Esophagus squamous epithelium (tissue), 5 donors: ENCODE results near the gene UBE2A. TPM values are rescaled to one million over a fixed set of nuclear protein-coding genes. Genes with fewer than 3 reads are reported as not detected.

ENCODE experiments used
- DNase-seq: peaks from one replicate; lab custom pipeline; 2025; lab: John Stamatoyannopoulos, UW
- H3K27ac ChIP-seq, 4 donors: fragments of 200-600 bp; sonication (generic); one replicate each; pipeline ENCODE4 v1.5.1; 2016 to 2019; ENCODE audit warnings: mild to moderate bottlenecking in 1 of 4
- H3K27me3 ChIP-seq, 4 donors: fragments of 200-600 bp; sonication (generic); 1 replicate in 3 of 4; 2 replicates in 1 of 4; pipeline versions ENCODE4 v1.5.1 to v1.6.0; 2017 to 2021; ENCODE audit warnings: antibody characterized with exemption in 1 of 4
- H3K36me3 ChIP-seq, 3 donors: fragments of 200-600 bp; sonication (generic); one replicate each; pipeline ENCODE4 v1.5.1; 2016 to 2019
- H3K4me1 ChIP-seq, 3 donors: fragments of 200-600 bp; sonication (generic); one replicate each; pipeline ENCODE4 v1.5.1; 2017 to 2019
- H3K4me3 ChIP-seq, 4 donors: fragments of 200-600 bp; sonication (generic); 1 replicate in 3 of 4; 2 replicates in 1 of 4; pipeline ENCODE4 v1.5.1; 2016 to 2019; ENCODE audit warnings: mild to moderate bottlenecking in 2 of 4, moderate library complexity in 1 of 4
- H3K9me3 ChIP-seq, 3 donors: fragments of 200-600 bp; sonication (generic); one replicate each; pipeline ENCODE4 v1.5.1; 2016 to 2019
- CTCF ChIP-seq, 6 experiments: fragments of 450-650 bp in 4 of 6; fragments of 200-600 bp in 2 of 6; sonication (generic) in 2 of 6; IDR thresholded peaks; one replicate each; pipeline ENCODE4 v1.5.1; 2016 to 2019; ENCODE audit warnings: antibody characterized with exemption in 6 of 6, mild to moderate bottlenecking in 4 of 6, moderate library complexity in 4 of 6
- POLR2A ChIP-seq, 4 donors: fragments of 450-650 bp; IDR thresholded peaks; one replicate each; pipeline ENCODE4 v1.6.1; 2017; ENCODE audit warnings: antibody characterized with exemption in 4 of 4, mild to moderate bottlenecking in 4 of 4, moderate library complexity in 3 of 4
- WGBS, 2 donors: methylation state at CpG; one replicate each; pipeline ENCODE4 v1.1.5; 2018; 5-methylcytosine and 5-hydroxymethylcytosine counted together
- intact Hi-C: fragments of 100-400 bp; cut with DNase I; formaldehyde crosslinking; loops from one replicate; pipeline ENCODE4 v1.15.0; 2022
- total RNA-seq, 4 donors: library from RNA; depleted of rRNA; stranded (reverse); fragments of >200 nt; gene quantifications; one replicate each; pipeline ENCODE4 v1.1.0, GENCODE V29; 2016
- donor health status: DM: yes; HTN: yes; CAD: no.

The UBE2A gene
- total RNA-seq, 4 donors from 2014 or later: 26.7 to 40.9 (median 38.8) TPM

GRCh38 chrX:119602701-119603255 is 28.4 kb downstream of the UBE2A start:
- no peaks in the 10 kb centered on the region for H3K27me3 ChIP-seq
- no peak overlapping the region for H3K27ac ChIP-seq
- H3K4me1 ChIP-seq: peaks cover 0 to 23% (median 0%) of the 10 kb centered on the region in 3 donors
- no peak overlapping the region for H3K4me3 ChIP-seq
- DNase-seq: no peak
- TF ChIP-seq POLR2A (IDR thresholded peaks at IDR 0.05) (no peak), CTCF (IDR thresholded peaks at IDR 0.05) (no peak)
- intact Hi-C loops: no loop called here
- no peaks in the 10 kb centered on the region for H3K9me3 ChIP-seq
- peaks cover 0 to 10% (median 0%) of the 10 kb centered on the region in 3 donors for H3K36me3 ChIP-seq
- 45 to 66% methylated on average over 9 of the region's 9 CpGs for WGBS, 2 donors

- Histone ChIP-seq H3K36me3 (peaks cover 0 to 10% (median 0%) of the 10 kb centered on the region in 3 donors), H3K27ac (peak overlapping the region; percentile 82 to 94 (median 92)), H3K4me3 (peak overlapping the region; percentile 60 to 83 (median 78)), H3K9me3 (no peaks in the 10 kb centered on the region), H3K4me1 (peaks cover 0 to 23% (median 0%) of the 10 kb centered on the region in 3 donors), H3K27me3 (no peaks in the 10 kb centered on the region)
- intact Hi-C loops: no loop called here
- TF ChIP-seq CTCF (IDR thresholded peaks at IDR 0.05) (no peak), POLR2A (IDR thresholded peaks at IDR 0.05) (no peak)
- WGBS, 2 donors: 12 to 42% methylated on average over 13 to 17 of the region's 17 CpGs
- no peak for DNase-seq
Measured at GRCh38 chrX:119604766-119605463, 30.6 kb downstream of the UBE2A start.

- Histone ChIP-seq H3K9me3 (no peaks in the 10 kb centered on the region), H3K4me3 (peak overlapping the region; percentile 60 to 83 (median 78)), H3K36me3 (peaks cover 0 to 8% (median 0%) of the 10 kb centered on the region in 3 donors), H3K27ac (peak overlapping the region; percentile 82 to 94 (median 92)), H3K27me3 (no peaks in the 10 kb centered on the region), H3K4me1 (peaks cover 0 to 23% (median 0%) of the 10 kb centered on the region in 3 donors)
- WGBS, 2 donors: 0 to 35% methylated on average over 12 to 28 of the region's 68 CpGs
- intact Hi-C loops: no loop called here
- no peak for TF ChIP-seq POLR2A (IDR thresholded peaks at IDR 0.05)
- TF ChIP-seq CTCF (IDR thresholded peaks at IDR 0.05): no peak
- DNase-seq: no peak
Measured at GRCh38 chrX:119605464-119606279, 31.3 kb downstream of the UBE2A start.

GRCh38 chrX:119606280-119607017 is 32.1 kb downstream of the UBE2A start, which contains the start of gene NKRF:
Gene NKRF (minus strand): TSS chrX:119606424.
- WGBS, 2 donors: 7 to 20% methylated on average over 11 to 16 of the region's 46 CpGs
- peak within 1 kb of the TSS; percentile 82 to 94 (median 92) for H3K27ac ChIP-seq
- TF ChIP-seq POLR2A (IDR thresholded peaks at IDR 0.05): peak in 3 of 4 donors; percentile 42 to 87 (median 71)
- TF ChIP-seq CTCF (IDR thresholded peaks at IDR 0.05): no peak
- H3K36me3 ChIP-seq: peaks cover 0 to under 1% (median 0%) of the 10 kb centered on the region in 3 donors
- H3K4me1 ChIP-seq: peaks cover 0 to 23% (median 0%) of the 10 kb centered on the region in 3 donors
- no peaks in the 10 kb centered on the region for H3K27me3 ChIP-seq
- intact Hi-C loops: no loop called here
- H3K4me3 ChIP-seq: peak within 1 kb of the TSS; percentile 60 to 83 (median 78)
- no peaks in the 10 kb centered on the region for H3K9me3 ChIP-seq
- peak; percentile 32 for DNase-seq
